ENCODE results near the gene CPXM1.
"Not testable (repeated sequence)": the region's sequence is repeated elsewhere in the genome, so short reads cannot be mapped to it uniquely, and the experiment has no call there.

The CPXM1 gene

DNA sequence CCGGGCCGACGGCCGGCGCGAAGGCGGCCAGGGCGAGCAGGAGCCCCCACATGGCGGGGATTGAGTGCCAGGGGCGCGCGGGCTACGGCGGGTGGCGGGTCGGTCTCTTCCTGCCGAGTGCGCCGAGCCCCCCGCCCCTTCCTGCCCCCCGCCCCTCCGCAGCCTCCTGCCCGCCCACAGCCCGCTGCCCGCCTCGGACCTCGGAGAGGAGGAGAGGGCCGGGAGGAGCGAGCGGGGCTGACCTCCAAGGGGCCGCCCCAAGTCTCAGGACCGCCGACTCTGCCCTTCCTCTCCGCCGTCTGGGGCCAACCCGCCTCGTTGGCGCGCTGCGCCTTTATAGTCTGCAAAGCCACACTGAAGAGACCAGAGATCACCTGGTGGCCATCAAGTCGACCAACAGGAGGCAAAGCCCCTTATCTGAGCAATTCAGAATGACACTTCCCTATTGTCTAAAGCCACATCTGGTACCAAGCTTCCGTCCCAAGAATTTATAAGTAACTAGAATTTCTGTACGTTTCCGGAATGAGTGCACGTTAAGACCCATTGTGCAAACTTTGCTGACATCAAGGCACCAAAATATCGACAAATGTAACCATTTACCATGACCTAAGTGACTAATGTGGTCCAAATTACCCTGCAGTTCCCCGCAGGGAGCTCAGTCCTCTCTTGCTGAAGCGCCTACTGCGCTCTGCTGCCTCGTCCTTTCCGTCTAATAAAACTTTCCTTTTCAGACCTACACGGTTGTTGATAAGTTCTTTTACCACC, at the start of gene CPXM1:
Gene CPXM1 (minus strand): TSS at position 107 of the 765 bp plus-strand sequence. CDS start 55 bp downstream, at position 52.
- FAIRE-seq (peak; percentile 72), DNase-seq (ENCODE audit: insufficient read length, low spot score) (peak; percentile 62)

GRCh38 chr20:2849529-2849928, 49.1 kb upstream of the CPXM1 start:
- no peak for FAIRE-seq
- no peak for DNase-seq (ENCODE audit: insufficient read length, low spot score)

- no peak for FAIRE-seq
- no peak for DNase-seq (ENCODE audit: insufficient read length, low spot score)
These were observed 47.4 kb upstream of the CPXM1 start for GRCh38 chr20:2847802-2848201.

- FAIRE-seq (no peak), DNase-seq (ENCODE audit: insufficient read length, low spot score) (no peak)
These were observed 46.3 kb upstream of the CPXM1 start for GRCh38 chr20:2846698-2847097.

DNA sequence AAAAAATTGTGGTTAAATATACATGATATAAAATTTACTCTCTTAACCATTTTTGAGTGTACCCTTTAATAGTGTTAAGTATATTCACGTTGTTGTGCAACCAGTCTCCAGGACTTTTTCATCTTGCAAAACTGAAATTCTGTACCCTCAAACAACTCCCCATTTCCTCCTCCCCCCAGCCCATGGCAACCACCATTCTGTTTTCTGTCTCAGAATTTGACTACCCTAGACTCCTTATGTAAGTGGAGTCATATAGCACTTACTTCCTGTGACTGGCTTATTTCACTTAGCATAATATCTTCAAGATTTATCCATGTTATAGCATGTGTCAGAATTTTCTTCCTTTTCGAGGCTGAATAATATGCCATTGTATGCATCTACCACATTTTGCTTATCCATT, 45.2 kb upstream of the CPXM1 start:
- FAIRE-seq: no peak

DNA sequence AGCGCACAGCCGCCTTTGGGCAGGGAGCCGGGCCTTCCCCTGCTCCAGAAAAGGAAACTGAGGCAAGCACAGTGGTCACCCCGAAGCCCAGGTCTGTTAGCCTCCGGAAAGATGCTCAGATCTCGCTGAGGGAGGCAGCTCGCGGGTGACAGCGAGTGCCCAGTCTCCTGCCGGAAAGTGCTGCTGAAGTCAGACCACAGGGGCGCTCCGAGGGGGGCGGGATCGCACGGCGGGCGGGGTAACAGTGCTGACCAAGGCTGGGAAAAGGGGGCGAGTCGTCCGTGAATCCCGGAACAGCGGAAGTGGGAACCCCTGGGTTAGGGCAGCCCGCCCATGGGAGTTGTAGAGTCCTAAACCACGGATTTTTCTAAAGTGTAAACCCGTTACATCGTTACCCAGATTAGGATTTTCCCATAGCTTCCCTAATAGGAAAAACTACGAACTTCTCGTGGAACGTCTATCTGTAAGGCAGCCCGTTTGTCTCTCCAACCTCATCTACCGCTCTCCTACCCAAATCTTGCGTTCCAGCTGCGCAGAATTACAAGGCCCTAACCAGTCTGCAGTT, 40.6 kb upstream of the CPXM1 start:
- FAIRE-seq (peak; percentile 46), DNase-seq (ENCODE audit: insufficient read length, low spot score) (peak; percentile 87)

More for the DNA sequence above, 45.2 kb upstream of the CPXM1 start:
- DNase-seq (ENCODE audit: insufficient read length, low spot score): no peak

GRCh38 chr20:2840138-2840966, 39.9 kb upstream of the CPXM1 start, which contains the start of the genes PCED1A and VPS16:
Gene PCED1A, minus strand, starts transcription at chr20:2840655. Its CDS starts 743 bp downstream, at chr20:2839912.
Gene VPS16, plus strand, starts transcription at chr20:2840745. Its CDS starts 30 bp downstream, at chr20:2840775.
- DNase-seq (ENCODE audit: insufficient read length, low spot score) (peak; percentile 98), FAIRE-seq (peak; percentile 97)

GRCh38 chr20:2839732-2840137, 39.3 kb upstream of the CPXM1 start:
- FAIRE-seq (no peak), DNase-seq (ENCODE audit: insufficient read length, low spot score) (no peak)

DNA sequence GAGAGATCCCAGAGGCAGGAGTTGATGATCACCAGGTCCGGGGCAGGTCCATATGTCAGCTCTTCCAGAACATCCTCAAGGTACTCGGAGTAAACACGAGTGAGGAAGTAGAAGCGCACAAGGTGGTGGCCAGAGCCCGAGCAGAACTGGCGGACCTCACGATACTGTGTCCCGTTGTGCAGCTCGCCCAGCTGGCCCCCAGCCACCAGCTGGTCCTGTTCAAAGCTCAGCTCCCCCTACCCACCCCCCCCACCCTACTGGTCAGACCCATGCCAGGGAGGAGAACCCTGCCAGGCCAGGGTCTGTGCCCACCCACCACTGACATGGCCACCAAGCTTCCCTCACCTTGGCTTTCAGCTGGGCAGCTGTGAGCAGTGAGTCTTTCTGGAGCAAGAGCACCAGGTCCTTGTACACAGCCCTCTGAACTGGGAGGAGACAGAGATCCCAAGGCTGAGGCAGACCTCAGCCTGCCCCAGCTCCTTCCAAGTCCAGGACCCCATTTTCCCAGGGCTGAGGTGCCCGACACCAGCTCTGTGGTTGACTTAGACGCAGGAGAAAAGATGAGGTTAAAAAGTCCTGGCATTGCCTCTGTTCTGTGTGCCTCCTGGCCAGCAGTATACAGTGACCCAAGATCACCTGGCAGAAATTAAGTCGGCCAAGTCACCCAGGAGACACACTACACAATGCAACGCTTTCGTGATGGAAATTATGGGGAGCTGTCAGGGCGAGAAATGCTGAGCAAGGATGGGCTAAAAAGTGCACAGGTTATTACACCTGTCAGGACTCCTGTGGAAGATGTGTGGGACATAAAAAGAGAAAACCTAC, 38.6 kb upstream of the CPXM1 start:
- FAIRE-seq (peak; percentile 74), DNase-seq (ENCODE audit: insufficient read length, low spot score) (no peak)

GRCh38 chr20:2838170-2838797, 37.9 kb upstream of the CPXM1 start:
- DNase-seq (ENCODE audit: insufficient read length, low spot score) (no peak), FAIRE-seq (no peak)

- no peak for FAIRE-seq
- DNase-seq (ENCODE audit: insufficient read length, low spot score): no peak
These were observed 37.0 kb upstream of the CPXM1 start for GRCh38 chr20:2837221-2837960.

DNA sequence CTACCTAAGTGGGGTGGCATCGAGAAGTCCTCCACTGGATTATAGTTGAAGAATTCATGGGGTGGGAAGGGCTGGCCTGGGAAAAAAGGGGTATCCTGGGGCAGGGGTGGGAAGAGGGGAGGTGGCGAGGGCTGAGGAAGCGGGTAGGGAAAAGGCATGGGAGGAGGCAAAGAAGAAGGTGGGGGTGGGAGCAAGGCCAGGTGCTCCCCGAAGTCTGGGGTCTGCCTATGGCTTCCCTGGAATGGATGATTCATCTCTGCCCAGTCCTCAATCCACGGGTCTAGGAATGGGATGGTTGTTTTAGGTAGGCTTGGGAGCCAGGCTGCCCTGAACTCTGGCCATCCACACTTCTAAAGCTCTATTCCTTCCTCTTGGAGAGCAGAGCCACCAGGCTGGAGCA, 35.6 kb upstream of the CPXM1 start:
- DNase-seq (ENCODE audit: insufficient read length, low spot score): no peak
- FAIRE-seq: no peak

GRCh38 chr20:2835331-2835796, 34.9 kb upstream of the CPXM1 start:
- no peak for FAIRE-seq

GRCh38 chr20:2834401-2835110, 34.1 kb upstream of the CPXM1 start:
- FAIRE-seq: no peak
- no peak for DNase-seq (ENCODE audit: insufficient read length, low spot score)

More at GRCh38 chr20:2835331-2835796, 34.9 kb upstream of the CPXM1 start:
- no peak for DNase-seq (ENCODE audit: insufficient read length, low spot score)

DNA sequence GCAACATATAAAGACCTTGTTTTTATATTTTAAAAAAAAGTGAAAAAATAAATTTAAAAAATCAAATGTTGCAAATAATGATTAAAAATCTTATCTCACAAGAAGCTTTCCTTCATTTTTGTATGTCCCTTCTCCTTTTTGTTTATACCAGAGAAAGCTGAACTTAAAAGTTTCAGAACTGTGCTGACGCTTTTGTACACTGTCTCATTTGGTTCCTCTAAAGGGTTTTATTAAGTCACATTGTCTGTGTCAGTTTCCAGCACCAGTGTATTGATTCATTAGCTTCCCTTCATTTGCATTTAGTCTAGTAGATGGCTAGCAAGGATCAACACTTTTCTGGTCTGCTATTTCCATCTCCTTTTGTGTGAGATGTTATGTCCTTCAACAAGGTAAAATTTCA, 33.3 kb upstream of the CPXM1 start:
- FAIRE-seq (no peak), DNase-seq (ENCODE audit: insufficient read length, low spot score) (no peak)

- not testable (repeated sequence) for FAIRE-seq; DNase-seq (ENCODE audit: insufficient read length, low spot score)
These were observed 30.8 kb upstream of the CPXM1 start for GRCh38 chr20:2831206-2831605.

GRCh38 chr20:2829376-2829775, 28.9 kb upstream of the CPXM1 start:
- DNase-seq (ENCODE audit: insufficient read length, low spot score): no peak
- no peak for FAIRE-seq

DNA sequence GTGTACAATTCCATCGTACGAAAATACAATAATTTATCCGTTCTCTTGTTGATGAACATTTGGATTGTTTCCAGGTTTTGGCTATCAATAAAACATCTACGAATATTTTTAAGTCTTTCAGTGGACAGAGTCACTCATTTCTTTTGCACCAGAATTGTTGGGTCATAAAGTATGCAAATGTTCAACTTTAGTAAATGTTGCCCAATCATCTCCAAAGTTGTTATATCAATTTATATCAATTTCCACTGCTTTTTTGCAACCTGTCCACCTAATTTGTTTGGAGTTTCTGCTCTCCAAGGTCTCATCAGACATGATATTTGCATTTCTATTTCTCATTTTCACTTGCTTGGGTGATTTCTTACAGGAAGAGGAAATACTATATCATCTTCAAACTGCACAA, 26.2 kb upstream of the CPXM1 start:
- DNase-seq (ENCODE audit: insufficient read length, low spot score) (no peak), FAIRE-seq (no peak)
